Lower lobe of right lung (tissue), 2 donors: Measurements from ENCODE around the gene TAAR9. TPM values are rescaled to one million over a fixed set of nuclear protein-coding genes. Genes with fewer than 3 reads are reported as not detected.
"Not testable (repeated sequence)": the region's sequence is repeated elsewhere in the genome, so short reads cannot be mapped to it uniquely, and the experiment has no call there.

ENCODE experiments used
- ATAC-seq, 2 donors: fragments of 200-7000 bp; cut with Tn5 transposase; one replicate each; pipeline ENCODE4 v1.9.1; 2020 to 2022; ENCODE audit warnings: mild to moderate bottlenecking in 2 of 2, moderate library complexity in 2 of 2
- DNase-seq: peaks from one replicate; pipeline ENCODE4 v3.0.0-alpha.2; 2020
- H3K27ac ChIP-seq: fragments of 200-600 bp; one replicate; pipeline ENCODE4 v1.8.0; 2022
- H3K27me3 ChIP-seq: fragments of 200-600 bp; one replicate; pipeline ENCODE4 v1.8.0; 2022; ENCODE audit warnings: low read depth
- H3K36me3 ChIP-seq: fragments of 200-600 bp; one replicate; pipeline ENCODE4 v1.8.0; 2022; ENCODE audit warnings: mild to moderate bottlenecking
- H3K4me1 ChIP-seq: fragments of 200-600 bp; one replicate; pipeline ENCODE4 v1.8.0; 2022
- H3K4me3 ChIP-seq: fragments of 200-600 bp; one replicate; pipeline ENCODE4 v1.8.0; 2022; ENCODE audit warnings: mild to moderate bottlenecking
- H3K9me3 ChIP-seq: fragments of 200-600 bp; one replicate; pipeline ENCODE4 v1.8.0; 2022
- CTCF ChIP-seq: fragments of 200-600 bp; IDR thresholded peaks from one replicate; pipeline ENCODE4 v1.8.0; 2022; ENCODE audit warnings: antibody characterized with exemption, mild to moderate bottlenecking
- intact Hi-C: fragments of 100-400 bp; cut with DNase I; formaldehyde crosslinking; loops from one replicate; pipeline ENCODE4 v1.11.0; 2022
- total RNA-seq: library from RNA; stranded (reverse); fragmentation: NEBNext Ultra II Directional; extraction: Animal tissue kit (Norgen Biotek cat#: 25700); gene quantifications from one replicate; pipeline ENCODE4 v1.2.1, GENCODE V29; 2021
- donor health status: DM: no; HTN: yes; CAD: no; lungs with severe emphysema.

TAAR9 gene
- total RNA-seq, 1 donor from 2014 or later, result not detected

GRCh38 chr6:132530293-132530974, 7.6 kb upstream of the TAAR9 start:
- H3K36me3 ChIP-seq, result no peaks in the 10 kb centered on the region
- no peak for DNase-seq
- peaks cover 4% of the 10 kb centered on the region for H3K4me1 ChIP-seq
- intact Hi-C loops, result no loop called here
- H3K9me3 ChIP-seq, result no peaks in the 10 kb centered on the region
- no peak overlapping the region for H3K4me3 ChIP-seq
- peak; percentile 76 to 88 for ATAC-seq
- H3K27me3 ChIP-seq, result no peaks in the 10 kb centered on the region
- no peak overlapping the region for H3K27ac ChIP-seq
- TF ChIP-seq CTCF, result peak; percentile 82

- H3K4me3 ChIP-seq, H3K27ac ChIP-seq, ATAC-seq, intact Hi-C loops, DNase-seq, H3K27me3 ChIP-seq, H3K4me1 ChIP-seq, H3K36me3 ChIP-seq, H3K9me3 ChIP-seq: not testable (repeated sequence)
These were observed 3.5 kb upstream of the TAAR9 start for GRCh38 chr6:132534546-132534945.

- DNase-seq (no peak), ATAC-seq (no peak)
- no peaks in the 10 kb centered on the region for H3K27me3 ChIP-seq
- intact Hi-C loops, result no loop called here
- H3K36me3 ChIP-seq, result no peaks in the 10 kb centered on the region
- H3K27ac ChIP-seq, result no peak overlapping the region
- H3K4me3 ChIP-seq, result no peak overlapping the region
- H3K9me3 ChIP-seq, result no peaks in the 10 kb centered on the region
- TF ChIP-seq CTCF, result no peak
- no peaks in the 10 kb centered on the region for H3K4me1 ChIP-seq
These were observed 932 bp upstream of the TAAR9 start for GRCh38 chr6:132537145-132537544.

GRCh38 chr6:132544826-132545225, 6.7 kb downstream of the TAAR9 start:
- no peak for TF ChIP-seq CTCF
- intact Hi-C loops, result no loop called here
- H3K4me1 ChIP-seq, result no peaks in the 10 kb centered on the region
- H3K36me3 ChIP-seq, result no peaks in the 10 kb centered on the region
- H3K27ac ChIP-seq, result no peak overlapping the region
- no peak overlapping the region for H3K4me3 ChIP-seq
- H3K9me3 ChIP-seq, result no peaks in the 10 kb centered on the region
- no peaks in the 10 kb centered on the region for H3K27me3 ChIP-seq
- DNase-seq (no peak), ATAC-seq (no peak)

GRCh38 chr6:132548746-132549463, 10.8 kb downstream of the TAAR9 start:
- ATAC-seq, result no peak
- no peaks in the 10 kb centered on the region for H3K9me3 ChIP-seq
- intact Hi-C loops, result no loop called here

More at GRCh38 chr6:132548746-132549463, 10.8 kb downstream of the TAAR9 start:
- H3K36me3 ChIP-seq, result no peaks in the 10 kb centered on the region
- H3K4me3 ChIP-seq, result no peak overlapping the region
- H3K4me1 ChIP-seq, result no peaks in the 10 kb centered on the region
- no peak for TF ChIP-seq CTCF
- no peaks in the 10 kb centered on the region for H3K27me3 ChIP-seq
- H3K27ac ChIP-seq, result no peak overlapping the region
- no peak for DNase-seq
